Measurements from ENCODE around the gene SLC25A30.

- TF ChIP-seq CTCF (IDR thresholded peaks at IDR 0.05) (no peak), POLR2A (IDR thresholded peaks at IDR 0.05) (no peak)
Observed at GRCh38 chr13:45412274-45413049, 5.7 kb downstream of the SLC25A30 start.
